ENCODE measurements around the gene OR4K13.

Gene OR4K13

GRCh38 chr14:20035938-20036337, at the start of gene OR4K13:
OR4K13 (minus strand) TSS chr14:20036038; CDS start chr14:20034758, 1,280 bp downstream.
- DNase-seq (ENCODE audit: low spot score): no peak

- DNase-seq (ENCODE audit: low spot score): no peak
These were observed 23.9 kb upstream of the OR4K13 start, which contains the start of gene OR4L1 for GRCh38 chr14:20059745-20060144. OR4L1 (plus strand) TSS chr14:20060045; CDS start chr14:20060045, 0 bp downstream.

- DNase-seq (ENCODE audit: low spot score): no peak
These were observed 12.4 kb upstream of the OR4K13 start for GRCh38 chr14:20048202-20048601.

- no peak for DNase-seq (ENCODE audit: low spot score)
These were observed 8.4 kb upstream of the OR4K13 start for GRCh38 chr14:20044243-20044642.

- DNase-seq (ENCODE audit: low spot score): no peak
These were observed 389 bp downstream of the OR4K13 start for GRCh38 chr14:20035449-20035848.

GRCh38 chr14:20031058-20031457, 4.8 kb downstream of the OR4K13 start:
- DNase-seq (ENCODE audit: low spot score): no peak

- DNase-seq (ENCODE audit: low spot score): no peak
These were observed 16.5 kb downstream of the OR4K13 start, which contains the start of gene OR4K14 for GRCh38 chr14:20019257-20019865. OR4K14 (minus strand) TSS chr14:20019307; CDS start chr14:20015193, 4,114 bp downstream.

- DNase-seq (ENCODE audit: low spot score): no peak
These were observed 27.7 kb downstream of the OR4K13 start for GRCh38 chr14:20008156-20008555.

- DNase-seq (ENCODE audit: low spot score): no peak
These were observed 33.5 kb downstream of the OR4K13 start for GRCh38 chr14:20002319-20002718.

GRCh38 chr14:20001863-20002262, 34.0 kb downstream of the OR4K13 start, which contains the start of gene OR4Q2:
OR4Q2 (plus strand) TSS chr14:20002163.
- no peak for DNase-seq (ENCODE audit: low spot score)

- no peak for DNase-seq (ENCODE audit: low spot score)
These were observed 42.4 kb downstream of the OR4K13 start for GRCh38 chr14:19993438-19993837.
